ENCODE measurements around the gene LPP.

GRCh38 chr3:188537606-188538005 is 383.6 kb downstream of the LPP start:
- no peak for TF ChIP-seq SIN3A (IDR thresholded peaks at IDR 0.05; ENCODE audit: low read depth)
- TF ChIP-seq ELF1 (IDR thresholded peaks at IDR 0.05; ENCODE audit: borderline replicate concordance, low read depth): no peak
- TF ChIP-seq RAD21 (IDR thresholded peaks at IDR 0.05; ENCODE audit: low read depth): no peak
- no peak for TF ChIP-seq CTCF (IDR thresholded peaks at IDR 0.05 in 2 of 3, conservative IDR thresholded peaks at IDR 0.05 in 1 of 3; ENCODE audit: borderline replicate concordance in 1 of 3, insufficient read depth in 1 of 3, low read depth in 2 of 3, low read length in 2 of 3)
- no peak for TF ChIP-seq SP1 (IDR thresholded peaks at IDR 0.05; ENCODE audit: low read depth)
- no peak for TF ChIP-seq YY1 (IDR thresholded peaks at IDR 0.05; ENCODE audit: extremely low read depth, insufficient replicate concordance, low read depth, low read length)
- no peak for TF ChIP-seq EZH2 (IDR thresholded peaks at IDR 0.05)
- TF ChIP-seq POLR2A (IDR thresholded peaks at IDR 0.05; ENCODE audit: borderline replicate concordance, extremely low read depth, insufficient read depth, insufficient read length): no peak
- no peak for TF ChIP-seq MAX (IDR thresholded peaks at IDR 0.05)
- no peak for TF ChIP-seq CBX3 (IDR thresholded peaks at IDR 0.05; ENCODE audit: low read depth)
- no peak for TF ChIP-seq ATF3 (IDR thresholded peaks at IDR 0.05)
